HepG2 (cell line): Measurements from ENCODE around the gene EGFR. TPM values are rescaled to one million over a fixed set of nuclear protein-coding genes. Genes with fewer than 3 reads are reported as not detected.

Experiments
- ATAC-seq: fragments of 200-7000 bp; cut with Tn5 transposase; 3 replicates; pipeline ENCODE4 v1.9.1; 2020; ENCODE audit warnings: mild to moderate bottlenecking, moderate library complexity
- BruUV-seq: library from RNA; stranded (reverse); fragments of 400-500 nt; replicated peaks from 2 replicates; lab custom pipeline; 2021; lab: Mats Ljungman, UMichigan
- CTCF ChIA-PET: fragments of 300-600 bp; formaldehyde crosslinking; extraction: SDS; loops from one replicate; lab custom pipeline; 2021; ENCODE audit warnings: low total read pairs, inconsistent platforms, low intra/inter-chr PET ratio; lab: Yijun Ruan, JAX
- POLR2A ChIA-PET: fragments of 350-600 bp; sonication (Branson Sonifier 250); formaldehyde crosslinking; loops from one replicate; lab custom pipeline; 2020; ENCODE audit warnings: antibody characterized with exemption, inconsistent platforms; lab: Yijun Ruan, JAX
- DNase-seq: peaks from one replicate; pipeline ENCODE4 v3.0.0-alpha.2; 2015; ENCODE audit warnings: low spot score
- FAIRE-seq: peaks from 3 replicates; lab custom pipeline; 2011; peaks lifted over from hg19 to GRCh38; lab: Jason Lieb, UNC
- H2AFZ ChIP-seq: one replicate; pipeline ENCODE4 v1.6.1; 2011; ENCODE audit warnings: low read length, inconsistent platforms
- H3K27ac ChIP-seq: fragments of 300-600 bp; 3 replicates; pipeline ENCODE4 v1.8.0; 2011; ENCODE audit warnings: mixed run types, mild to moderate bottlenecking, mixed read lengths, low read length, inconsistent platforms; ENCODE audit not compliant: insufficient read depth; ENCODE audit errors: extremely low read length
- H3K27me3 ChIP-seq, 2 experiments: fragments of 200-600 bp in 1 of 2; 2 replicates in 1 of 2; 3 replicates in 1 of 2; pipeline versions ENCODE4 v1.6.0 to v1.8.0; 2011; ENCODE audit warnings: low read length in 2 of 2, mild to moderate bottlenecking in 2 of 2, moderate library complexity in 2 of 2, inconsistent platforms in 1 of 2; ENCODE audit not compliant: insufficient read depth in 2 of 2, control insufficient read depth in 1 of 2
- H3K36me3 ChIP-seq, 2 experiments: fragments of 200-600 bp in 1 of 2; replicated peaks in 1 of 2; 2 replicates in 1 of 2; 3 replicates in 1 of 2; pipeline versions ENCODE4 v1.5.1 to v1.8.0; 2011; ENCODE audit warnings: low read length in 2 of 2, inconsistent platforms in 1 of 2; ENCODE audit not compliant: insufficient read depth in 2 of 2, control insufficient read depth in 1 of 2
- H3K4me1 ChIP-seq: 2 replicates; pipeline ENCODE4 v1.5.1; 2012; ENCODE audit warnings: low read length, inconsistent platforms; ENCODE audit not compliant: insufficient read depth
- H3K4me2 ChIP-seq: 2 replicates; pipeline ENCODE4 v1.6.0; 2011; ENCODE audit warnings: low read depth, low read length, inconsistent platforms
- H3K4me3 ChIP-seq, 3 experiments: fragments of 200-600 bp in 1 of 3; sonication (generic), shearing (Covaris generic) in 1 of 3; replicated peaks in 1 of 3; 2 replicates each; pipeline ENCODE4 v1.5.1; 2011 to 2016; ENCODE audit warnings: low read length in 3 of 3, inconsistent platforms in 2 of 3, low read depth in 2 of 3, mild to moderate bottlenecking in 2 of 3, control low read depth in 1 of 3, mixed read lengths in 1 of 3; ENCODE audit not compliant: insufficient read depth in 1 of 3
- H3K79me2 ChIP-seq: one replicate; pipeline ENCODE4 v1.6.1; 2011; ENCODE audit warnings: low read length, inconsistent platforms; ENCODE audit not compliant: insufficient read depth
- H3K9ac ChIP-seq: 2 replicates; pipeline ENCODE4 v1.6.0; 2011; ENCODE audit warnings: mild to moderate bottlenecking, low read depth, low read length, inconsistent platforms; ENCODE audit not compliant: insufficient read depth
- H3K9me3 ChIP-seq: 2 replicates; pipeline ENCODE4 v1.5.1; 2012; ENCODE audit warnings: mild to moderate bottlenecking, low read length
- H4K20me1 ChIP-seq: 2 replicates; pipeline ENCODE4 v1.6.0; 2011; ENCODE audit warnings: inconsistent platforms, mild to moderate bottlenecking, low read length, moderate library complexity; ENCODE audit not compliant: insufficient read depth
- DNMT1 ChIP-seq: sonication (generic); formaldehyde crosslinking; IDR thresholded peaks from 2 replicates; pipeline ENCODE4 v1.5.1; 2020; ENCODE audit warnings: mild to moderate bottlenecking, missing genetic modification reagents
- FOXJ3 ChIP-seq: sonication (generic); formaldehyde crosslinking; IDR thresholded peaks from 2 replicates; pipeline ENCODE4 v1.4.0; 2020; ENCODE audit warnings: missing genetic modification reagents, mild to moderate bottlenecking, borderline replicate concordance
- GTF3A ChIP-seq: sonication (generic); formaldehyde crosslinking; conservative IDR thresholded peaks from 2 replicates; pipeline ENCODE4 v1.4.0; 2020; ENCODE audit warnings: mild to moderate bottlenecking, missing genetic modification reagents
- KLF15 ChIP-seq: sonication (generic); formaldehyde crosslinking; IDR thresholded peaks from 2 replicates; pipeline ENCODE4 v1.8.1; 2023; ENCODE audit warnings: borderline replicate concordance, mild to moderate bottlenecking, inconsistent platforms, missing genetic modification reagents, mixed read lengths
- NFATC3 ChIP-seq: sonication (generic); formaldehyde crosslinking; IDR thresholded peaks from 2 replicates; pipeline ENCODE4 v1.5.1; 2020; ENCODE audit warnings: mild to moderate bottlenecking, missing genetic modification reagents
- PCBP1 ChIP-seq: fragments of 200-400 bp; formaldehyde crosslinking; IDR thresholded peaks from 2 replicates; pipeline ENCODE4 v1.6.1; 2017; ENCODE audit warnings: mild to moderate bottlenecking, low read depth, low read length, borderline replicate concordance
- TGIF2 ChIP-seq: IDR thresholded peaks from 2 replicates; pipeline ENCODE4 v1.6.1; 2016; ENCODE audit warnings: control low read depth, missing compliant biosample characterization
- ZNF724P ChIP-seq: sonication (generic); formaldehyde crosslinking; IDR thresholded peaks from 2 replicates; pipeline ENCODE4 v1.8.0; 2022; ENCODE audit warnings: missing genetic modification reagents, borderline replicate concordance
- WGBS: methylation state at CpG from one replicate; pipeline ENCODE4 v1.1.6; 2017; ENCODE audit warnings: low lambda C conversion rate; 5-methylcytosine and 5-hydroxymethylcytosine counted together
- in situ Hi-C: cut with HindIII; loops from 2 replicates; pipeline ENCODE4 v1.10.0; 2017; ENCODE audit warnings: low pct_unique_long_range_greater_than_20kb; ENCODE audit not compliant: extremely low pct_ligation_motif_present
- intact Hi-C: fragments of 100-400 bp; cut with micrococcal nuclease; formaldehyde crosslinking; loops from one replicate; pipeline ENCODE4 v1.10.0; 2022; ENCODE audit not compliant: unreplicated experiment
- polyA plus RNA-seq, 8 experiments: library from polyadenylated mRNA; depleted of rRNA in 3 of 8; stranded (reverse) in 7 of 8; unstranded in 1 of 8; fragments of >200 nt; fragmentation: Illumina TruSeq in 4 of 8; extraction: Trizol in 4 of 8; gene quantifications; 2 replicates each; pipeline versions ENCODE4 v1.2.1 to v1.2.3, GENCODE V29; 2011 to 2016; ENCODE audit warnings: low read depth in 4 of 8, missing spikeins in 1 of 8, mixed read lengths in 1 of 8; ENCODE audit not compliant: insufficient read depth in 1 of 8
- total RNA-seq, 5 experiments: library from RNA; depleted of rRNA; stranded (reverse); fragments of >200 nt; fragmentation: Illumina TruSeq; extraction: Trizol; gene quantifications; 2 replicates each; pipeline ENCODE4 v1.2.3, GENCODE V29; 2016; ENCODE audit warnings: low read depth in 1 of 5
- TF ChIP-seq, protein P1 (sequence below): sonication (generic); formaldehyde crosslinking; IDR thresholded peaks from 2 replicates; pipeline ENCODE4 v1.5.0; 2020; ENCODE audit warnings: missing genetic modification reagents
- TF ChIP-seq, protein P2 (sequence below): sonication (generic); formaldehyde crosslinking; IDR thresholded peaks from 2 replicates; pipeline ENCODE4 v1.5.0; 2020; ENCODE audit warnings: mild to moderate bottlenecking, missing genetic modification reagents
- TF ChIP-seq, protein P3 (sequence below): sonication (generic); formaldehyde crosslinking; IDR thresholded peaks from 2 replicates; pipeline ENCODE4 v1.4.0; 2020; ENCODE audit warnings: mild to moderate bottlenecking, missing genetic modification reagents
- TF ChIP-seq, protein P4 (sequence below): sonication (generic); formaldehyde crosslinking; IDR thresholded peaks from 2 replicates; pipeline ENCODE4 v1.5.0; 2020; ENCODE audit warnings: mild to moderate bottlenecking, missing genetic modification reagents

EGFR gene
- total and polyA plus RNA-seq, 2 of the 13 experiments (the other 11 are each of a cell fraction or from before 2014, with no cell fraction given) = 7.0 to 10.0 TPM

DNA sequence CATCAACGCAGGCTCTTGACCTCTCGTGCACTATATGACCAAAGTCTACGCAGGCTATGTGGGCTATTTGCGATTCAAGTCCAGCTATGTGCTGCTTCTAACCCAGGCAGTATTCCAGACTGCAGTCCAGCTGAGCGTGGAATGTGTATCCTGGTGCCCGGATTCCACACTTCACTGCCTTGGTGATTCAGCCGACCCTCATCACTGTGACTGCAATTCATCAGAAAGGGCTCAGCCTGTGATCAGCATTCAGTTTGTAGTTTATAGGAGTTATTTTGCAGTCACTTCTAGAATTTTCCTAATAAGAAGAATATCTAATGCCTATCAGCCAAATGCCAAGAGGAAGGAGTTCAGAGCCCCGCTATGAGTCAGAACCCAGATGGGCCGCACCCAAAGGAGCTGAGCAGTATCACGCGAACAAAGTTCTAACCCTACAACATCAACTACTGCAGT is 226.5 kb downstream of the EGFR start:
- no peaks in the 10 kb centered on the region for H3K9me3 ChIP-seq
- H3K4me1 ChIP-seq = peaks cover 8% of the 10 kb centered on the region; the same call in 1 of the 2 replicates
- H3K27ac ChIP-seq = no peak overlapping the region
- FAIRE-seq (no peak), ATAC-seq (peak; percentile 67), DNase-seq (peak; percentile 4)
- no TSS peak for BruUV-seq
- no peaks in the 10 kb centered on the region for H3K36me3 ChIP-seq
- intact Hi-C loops = no loop called here
- no peak overlapping the region for H2AFZ ChIP-seq
- in situ Hi-C loops = no loop called here
- H3K27me3 ChIP-seq = peaks cover 0 to 18% of the 10 kb centered on the region in 2 experiments; a peak in 1 of 5 replicates
- no peak overlapping the region for H3K4me2 ChIP-seq
- ChIA-PET POLR2A (no interaction called here), CTCF (no interaction called here)
- TF ChIP-seq, protein P1, sequence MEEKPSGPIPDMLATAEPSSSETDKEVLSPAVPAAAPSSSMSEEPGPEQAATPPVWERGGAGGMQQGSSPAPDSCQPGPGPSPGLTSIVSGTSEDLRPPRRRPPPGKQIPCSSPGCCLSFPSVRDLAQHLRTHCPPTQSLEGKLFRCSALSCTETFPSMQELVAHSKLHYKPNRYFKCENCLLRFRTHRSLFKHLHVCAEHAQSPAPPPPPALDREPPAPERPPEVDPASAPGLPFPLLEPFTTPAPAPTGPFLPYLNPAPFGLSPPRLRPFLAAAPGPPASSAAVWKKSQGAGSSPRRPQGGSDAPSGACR (CRISPR knock-in tag) = no peak
- TF ChIP-seq PCBP1 (no peak), KLF15 (CRISPR knock-in tag) (no peak), NFATC3 (CRISPR knock-in tag) (no peak), DNMT1 (no peak), ZNF724P (CRISPR knock-in tag) (no peak), TGIF2 (CRISPR knock-in tag) (no peak), FOXJ3 (CRISPR knock-in tag) (no peak), GTF3A (CRISPR knock-in tag) (no peak)
- TF ChIP-seq, protein P2, sequence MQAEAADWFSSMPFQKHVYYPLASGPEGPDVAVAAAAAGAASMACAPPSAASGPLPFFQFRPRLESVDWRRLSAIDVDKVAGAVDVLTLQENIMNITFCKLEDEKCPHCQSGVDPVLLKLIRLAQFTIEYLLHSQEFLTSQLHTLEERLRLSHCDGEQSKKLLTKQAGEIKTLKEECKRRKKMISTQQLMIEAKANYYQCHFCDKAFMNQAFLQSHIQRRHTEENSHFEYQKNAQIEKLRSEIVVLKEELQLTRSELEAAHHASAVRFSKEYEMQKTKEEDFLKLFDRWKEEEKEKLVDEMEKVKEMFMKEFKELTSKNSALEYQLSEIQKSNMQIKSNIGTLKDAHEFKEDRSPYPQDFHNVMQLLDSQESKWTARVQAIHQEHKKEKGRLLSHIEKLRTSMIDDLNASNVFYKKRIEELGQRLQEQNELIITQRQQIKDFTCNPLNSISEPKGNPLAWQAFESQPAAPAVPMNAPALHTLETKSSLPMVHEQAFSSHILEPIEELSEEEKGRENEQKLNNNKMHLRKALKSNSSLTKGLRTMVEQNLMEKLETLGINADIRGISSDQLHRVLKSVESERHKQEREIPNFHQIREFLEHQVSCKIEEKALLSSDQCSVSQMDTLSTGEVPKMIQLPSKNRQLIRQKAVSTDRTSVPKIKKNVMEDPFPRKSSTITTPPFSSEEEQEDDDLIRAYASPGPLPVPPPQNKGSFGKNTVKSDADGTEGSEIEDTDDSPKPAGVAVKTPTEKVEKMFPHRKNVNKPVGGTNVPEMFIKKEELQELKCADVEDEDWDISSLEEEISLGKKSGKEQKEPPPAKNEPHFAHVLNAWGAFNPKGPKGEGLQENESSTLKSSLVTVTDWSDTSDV = no peak
- TF ChIP-seq, protein P3, sequence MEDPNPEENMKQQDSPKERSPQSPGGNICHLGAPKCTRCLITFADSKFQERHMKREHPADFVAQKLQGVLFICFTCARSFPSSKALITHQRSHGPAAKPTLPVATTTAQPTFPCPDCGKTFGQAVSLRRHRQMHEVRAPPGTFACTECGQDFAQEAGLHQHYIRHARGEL = no peak
- TF ChIP-seq, protein P4, sequence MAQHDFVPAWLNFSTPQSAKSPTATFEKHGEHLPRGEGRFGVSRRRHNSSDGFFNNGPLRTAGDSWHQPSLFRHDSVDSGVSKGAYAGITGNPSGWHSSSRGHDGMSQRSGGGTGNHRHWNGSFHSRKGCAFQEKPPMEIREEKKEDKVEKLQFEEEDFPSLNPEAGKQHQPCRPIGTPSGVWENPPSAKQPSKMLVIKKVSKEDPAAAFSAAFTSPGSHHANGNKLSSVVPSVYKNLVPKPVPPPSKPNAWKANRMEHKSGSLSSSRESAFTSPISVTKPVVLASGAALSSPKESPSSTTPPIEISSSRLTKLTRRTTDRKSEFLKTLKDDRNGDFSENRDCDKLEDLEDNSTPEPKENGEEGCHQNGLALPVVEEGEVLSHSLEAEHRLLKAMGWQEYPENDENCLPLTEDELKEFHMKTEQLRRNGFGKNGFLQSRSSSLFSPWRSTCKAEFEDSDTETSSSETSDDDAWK = no peak
- no peak overlapping the region for H3K9ac ChIP-seq
- H3K4me3 ChIP-seq = no peak overlapping the region
- no peaks in the 10 kb centered on the region for H3K79me2 ChIP-seq
- H4K20me1 ChIP-seq = no peaks in the 10 kb centered on the region
- WGBS = 31% methylated on average over 9 of the region's 11 CpGs
